Suprapubic skin (tissue), 4 donors: ENCODE results near the gene ZNF536. TPM values are rescaled to one million over a fixed set of nuclear protein-coding genes. Genes with fewer than 3 reads are reported as not detected.

Experiments
- DNase-seq, 2 donors: peaks; one replicate each; pipeline ENCODE4 v3.0.0-alpha.2; 2019; ENCODE audit warnings: low spot score in 2 of 2
- H3K27ac ChIP-seq: fragments of 200-600 bp; sonication (generic); one replicate; pipeline ENCODE4 v1.5.1; 2019
- H3K27me3 ChIP-seq: fragments of 200-600 bp; sonication (generic); one replicate; pipeline ENCODE4 v1.5.1; 2019
- H3K36me3 ChIP-seq: fragments of 200-600 bp; sonication (generic); one replicate; pipeline ENCODE4 v1.5.1; 2019
- H3K4me1 ChIP-seq: fragments of 200-600 bp; sonication (generic); one replicate; pipeline ENCODE4 v1.5.1; 2019
- H3K4me3 ChIP-seq: fragments of 200-600 bp; sonication (generic); one replicate; pipeline ENCODE4 v1.5.1; 2019; ENCODE audit warnings: mild to moderate bottlenecking
- H3K9me3 ChIP-seq: fragments of 200-600 bp; sonication (generic); one replicate; pipeline ENCODE4 v1.5.1; 2019
- CTCF ChIP-seq, 2 donors: fragments of 200-600 bp in 1 of 2; fragments of 450-650 bp in 1 of 2; sonication (generic) in 1 of 2; IDR thresholded peaks; one replicate each; pipeline ENCODE4 v1.5.1; 2016 to 2019; ENCODE audit warnings: antibody characterized with exemption in 2 of 2, mild to moderate bottlenecking in 1 of 2, moderate library complexity in 1 of 2
- EP300 ChIP-seq: sonication (generic); formaldehyde crosslinking; IDR thresholded peaks from one replicate; pipeline ENCODE4 v1.6.1; 2017; ENCODE audit warnings: antibody characterized with exemption
- POLR2A ChIP-seq, 2 donors: fragments of 450-650 bp; IDR thresholded peaks; one replicate each; pipeline ENCODE4 v1.6.1; 2017; ENCODE audit warnings: antibody characterized with exemption in 2 of 2, mild to moderate bottlenecking in 2 of 2, moderate library complexity in 2 of 2
- POLR2AphosphoS5 ChIP-seq, 3 donors: sonication (generic); formaldehyde crosslinking; IDR thresholded peaks; one replicate each; pipeline ENCODE4 v1.6.1; 2017; ENCODE audit warnings: antibody characterized with exemption in 3 of 3
- WGBS: methylation state at CpG from one replicate; pipeline ENCODE4 v1.1.5; 2018; 5-methylcytosine and 5-hydroxymethylcytosine counted together
- total RNA-seq, 4 donors: library from RNA; depleted of rRNA; stranded (reverse); fragments of >200 nt; gene quantifications; one replicate each; pipeline ENCODE4 v1.1.0, GENCODE V29; 2016

Gene ZNF536
- total RNA-seq, 4 donors from 2014 or later = 0.10 to 1.5 (median 0.51) TPM

GRCh38 chr19:30336290-30336689, 35.9 kb upstream of the ZNF536 start:
- Histone ChIP-seq H3K27ac (no peak overlapping the region), H3K9me3 (no peaks in the 10 kb centered on the region), H3K4me1 (no peaks in the 10 kb centered on the region), H3K4me3 (no peak overlapping the region), H3K36me3 (no peaks in the 10 kb centered on the region), H3K27me3 (peaks cover 8% of the 10 kb centered on the region)
- TF ChIP-seq POLR2A (IDR thresholded peaks at IDR 0.05) (no peak), CTCF (IDR thresholded peaks at IDR 0.05) (no peak), EP300 (no peak), POLR2AphosphoS5 (IDR thresholded peaks at IDR 0.05) (no peak)
- peak; percentile 9 to 31 for DNase-seq
- WGBS = 87% methylated on average over 6 of the region's 6 CpGs

GRCh38 chr19:30338041-30338456, 34.1 kb upstream of the ZNF536 start:
- 94% methylated on average over 3 of the region's 3 CpGs for WGBS
- no peak for DNase-seq
- Histone ChIP-seq H3K27ac (no peak overlapping the region), H3K4me3 (no peak overlapping the region), H3K4me1 (no peaks in the 10 kb centered on the region), H3K27me3 (peaks cover 8% of the 10 kb centered on the region), H3K36me3 (no peaks in the 10 kb centered on the region), H3K9me3 (no peaks in the 10 kb centered on the region)
- no peak for TF ChIP-seq CTCF (IDR thresholded peaks at IDR 0.05)
- TF ChIP-seq POLR2AphosphoS5 (IDR thresholded peaks at IDR 0.05) = no peak
- no peak for TF ChIP-seq POLR2A (IDR thresholded peaks at IDR 0.05)
- no peak for TF ChIP-seq EP300

DNA sequence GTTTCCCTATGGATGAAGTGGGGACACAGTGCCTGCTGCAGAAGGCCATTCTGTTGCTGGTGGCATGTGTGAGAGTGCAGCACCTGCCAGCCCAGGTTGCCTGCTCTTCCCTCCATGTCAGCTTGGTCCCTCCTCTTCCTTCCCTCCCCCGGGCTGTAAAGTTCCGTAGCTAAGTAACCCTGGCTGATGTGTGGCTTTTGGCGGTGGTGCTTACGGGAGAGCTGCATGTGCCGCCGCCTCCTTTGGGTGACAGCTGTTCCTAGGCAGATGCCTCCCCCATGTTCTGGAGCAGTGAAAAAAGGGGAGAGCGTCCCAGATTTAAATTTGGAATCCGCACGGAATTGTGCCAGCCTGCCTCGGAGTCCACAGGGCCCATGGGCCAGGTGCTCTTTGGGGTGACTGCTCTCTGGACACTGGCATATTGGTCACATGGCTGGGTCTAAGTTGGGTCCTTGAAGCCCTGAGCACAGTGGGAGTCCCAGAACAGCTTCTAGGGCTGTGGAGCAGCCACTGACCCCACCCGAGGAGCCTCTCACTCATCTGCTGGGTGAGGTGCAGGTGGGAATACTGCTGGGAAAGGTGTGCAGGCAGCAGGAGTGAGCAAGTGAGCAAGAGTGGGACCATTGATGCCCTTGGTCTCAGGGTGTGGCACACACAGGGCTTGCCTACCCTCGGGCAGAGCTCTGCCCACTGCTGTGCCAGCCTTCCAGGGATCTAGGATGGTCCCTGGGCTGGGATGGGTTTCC, 33.1 kb upstream of the ZNF536 start:
- 90% methylated on average over 11 of the region's 12 CpGs for WGBS
- peaks cover 8% of the 10 kb centered on the region for H3K27me3 ChIP-seq
- TF ChIP-seq CTCF (IDR thresholded peaks at IDR 0.05) = no peak
- peak; percentile 48 to 57 for DNase-seq
- no peaks in the 10 kb centered on the region for H3K36me3 ChIP-seq
- H3K27ac ChIP-seq = no peak overlapping the region
- H3K4me1 ChIP-seq = no peaks in the 10 kb centered on the region
- H3K9me3 ChIP-seq = no peaks in the 10 kb centered on the region
- no peak overlapping the region for H3K4me3 ChIP-seq

GRCh38 chr19:30339624-30340525, 32.3 kb upstream of the ZNF536 start:
- DNase-seq = peak; percentile 27 to 74
- TF ChIP-seq POLR2A (IDR thresholded peaks at IDR 0.05) (no peak), EP300 (no peak)
- WGBS = 57% methylated on average over 5 of the region's 14 CpGs
- no peaks in the 10 kb centered on the region for H3K9me3 ChIP-seq
- H3K36me3 ChIP-seq = no peaks in the 10 kb centered on the region
- no peak overlapping the region for H3K27ac ChIP-seq
- H3K4me1 ChIP-seq = no peaks in the 10 kb centered on the region
- no peak overlapping the region for H3K4me3 ChIP-seq
- H3K27me3 ChIP-seq = peaks cover 8% of the 10 kb centered on the region

DNA sequence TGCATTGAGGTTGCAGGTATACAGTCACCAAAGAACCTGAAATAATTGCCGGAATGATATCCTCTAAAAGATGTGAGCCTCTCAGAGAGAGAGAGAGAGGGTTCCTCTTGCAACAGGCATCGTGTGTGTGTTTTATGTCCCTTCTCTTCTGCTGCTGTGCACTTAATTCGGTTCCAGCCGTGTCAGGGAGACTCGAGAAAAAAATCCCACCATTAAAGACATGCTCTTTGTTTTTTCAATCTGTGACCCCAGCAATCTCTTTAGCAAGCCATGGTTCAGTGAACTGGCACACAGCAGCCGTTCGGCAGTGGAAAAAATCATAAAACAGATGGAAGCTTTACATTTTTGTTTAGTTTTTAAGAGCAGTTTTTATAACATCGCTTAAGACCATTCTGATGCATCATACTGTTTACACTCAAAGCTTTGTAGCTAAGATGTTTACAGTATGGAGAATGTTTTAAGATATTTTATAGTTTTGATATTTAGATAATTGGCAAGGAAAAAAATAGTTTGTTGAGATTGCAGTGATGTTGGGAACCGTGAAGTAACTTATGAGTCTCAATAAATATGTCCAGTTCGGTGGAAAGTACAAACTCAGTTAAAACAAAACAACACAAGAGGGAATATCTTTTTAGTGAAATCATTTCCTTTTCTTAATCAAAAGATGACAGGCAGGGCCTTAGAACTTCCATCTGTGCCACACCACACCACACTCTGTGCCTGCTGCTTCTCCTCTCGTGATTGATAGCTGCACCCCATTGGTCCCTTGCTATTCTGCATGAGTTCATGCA, 31.2 kb upstream of the ZNF536 start:
- 48% methylated on average over 11 of the region's 11 CpGs for WGBS
- no peak for DNase-seq
- Histone ChIP-seq H3K4me3 (no peak overlapping the region), H3K36me3 (no peaks in the 10 kb centered on the region), H3K9me3 (no peaks in the 10 kb centered on the region), H3K4me1 (no peaks in the 10 kb centered on the region), H3K27ac (no peak overlapping the region), H3K27me3 (peaks cover 8% of the 10 kb centered on the region)
- TF ChIP-seq POLR2AphosphoS5 (IDR thresholded peaks at IDR 0.05) (no peak), EP300 (no peak), CTCF (IDR thresholded peaks at IDR 0.05) (no peak), POLR2A (IDR thresholded peaks at IDR 0.05) (no peak)
